ENCODE results near the gene AGT.

The AGT gene

DNA sequence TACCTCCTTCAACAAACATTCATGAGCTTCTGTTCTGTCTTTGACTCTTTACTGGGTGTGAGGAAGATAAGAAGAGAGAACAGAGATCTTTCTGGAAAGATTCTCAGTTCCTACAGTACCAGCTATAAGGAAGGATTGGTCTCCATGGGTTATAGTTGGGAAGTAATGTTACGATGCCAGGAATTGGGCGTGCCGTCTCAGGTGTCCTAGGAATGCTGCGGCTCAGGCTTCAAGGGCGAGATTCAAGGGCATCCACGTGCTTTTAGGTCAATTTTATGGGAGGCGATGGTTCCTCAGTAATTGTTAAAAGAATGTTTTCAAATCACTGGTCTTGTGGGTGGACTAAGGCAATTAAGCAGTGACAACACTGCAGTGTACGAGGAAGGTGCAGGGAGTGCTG lies 44.4 kb downstream of the AGT start:
- Histone ChIP-seq H2AK5ac (ENCODE audit: low read depth, low read length) (no peak overlapping the region), H2BK15ac (ENCODE audit: low read length) (no peak overlapping the region), H4K91ac (ENCODE audit: low read depth, low read length, poor library complexity) (no peak overlapping the region), H3K4me2 (ENCODE audit: insufficient read depth, low read length, poor library complexity, severe bottlenecking) (no peak overlapping the region), H2AFZ (ENCODE audit: low read length) (no peak overlapping the region), H2BK120ac (ENCODE audit: low read depth, low read length) (no peak overlapping the region), H3K4me3 (ENCODE audit: low read length in 2 of 2) (no peak overlapping the region), H3K27me3 (ENCODE audit: control insufficient read depth in 3 of 3, insufficient read depth in 3 of 3, low read depth in 1 of 3, low read length in 3 of 3) (no peaks in the 10 kb centered on the region), H3K27ac (replicated peaks; ENCODE audit: low read length) (no peak overlapping the region), H3K23ac (ENCODE audit: low read depth, low read length, poor library complexity) (no peak overlapping the region), H3K36me3 (replicated peaks in 1 of 2; ENCODE audit: control insufficient read depth in 2 of 2, insufficient read depth in 2 of 2, low read length in 2 of 2) (peaks cover 31 to 98% of the 10 kb centered on the region in 2 donors), H3K18ac (ENCODE audit: low read length) (no peak overlapping the region), H2BK5ac (ENCODE audit: low read length) (no peak overlapping the region), H4K8ac (ENCODE audit: low read depth, low read length) (no peak overlapping the region), H3K79me1 (ENCODE audit: low read depth, low read length) (no peaks in the 10 kb centered on the region), H2BK12ac (ENCODE audit: low read length) (no peak overlapping the region), H3K4ac (ENCODE audit: low read length) (no peak overlapping the region), H3K9me3 (replicated peaks in 1 of 2; ENCODE audit: control insufficient read depth in 2 of 2, insufficient read depth in 1 of 2, low read depth in 1 of 2, low read length in 2 of 2) (no peaks in the 10 kb centered on the region), H3K4me1 (ENCODE audit: control insufficient read depth in 2 of 2, insufficient read depth in 1 of 2, low read depth in 1 of 2, low read length in 2 of 2) (peaks cover 0 to 13% of the 10 kb centered on the region in 2 donors), H3K9ac (ENCODE audit: low read depth, low read length, poor library complexity) (no peak overlapping the region), H3K14ac (ENCODE audit: low read length) (no peak overlapping the region)
- no CpG with 5 or more reads among the region's 8 CpGs for WGBS, 2 donors (ENCODE audit: extremely low coverage in 2 of 2, insufficient read length in 2 of 2, insufficient replicate concordance in 1 of 2)
- DNase-seq (ENCODE audit: low spot score) = no peak

DNA sequence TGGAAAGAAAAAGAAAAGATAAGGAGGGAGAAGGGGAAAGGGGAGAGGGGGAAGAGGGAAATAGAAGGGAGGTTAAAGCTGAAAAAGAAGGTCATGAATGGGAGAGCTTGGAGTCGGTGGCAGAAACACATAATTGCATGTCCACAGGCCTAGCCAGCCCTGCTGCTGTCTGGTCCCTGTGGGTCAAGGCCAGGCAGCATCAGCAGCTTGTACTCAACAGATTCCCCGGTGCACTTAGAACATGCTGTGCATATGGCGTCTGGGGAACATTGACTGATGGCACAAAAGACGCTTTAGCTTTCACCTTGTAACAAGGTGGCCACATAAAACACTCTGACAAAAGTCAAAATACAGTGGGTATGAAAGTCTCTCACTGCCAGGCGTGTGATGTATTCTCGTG lies 45.7 kb downstream of the AGT start:
- no peak overlapping the region for H3K4me3 ChIP-seq (ENCODE audit: low read length in 2 of 2)
- no peak overlapping the region for H3K23ac ChIP-seq (ENCODE audit: low read depth, low read length, poor library complexity)
- H2BK120ac ChIP-seq (ENCODE audit: low read depth, low read length) = no peak overlapping the region
- peaks cover 0 to 13% of the 10 kb centered on the region in 2 donors for H3K4me1 ChIP-seq (ENCODE audit: control insufficient read depth in 2 of 2, insufficient read depth in 1 of 2, low read depth in 1 of 2, low read length in 2 of 2)
- no peak overlapping the region for H2BK15ac ChIP-seq (ENCODE audit: low read length)
- H2AFZ ChIP-seq (ENCODE audit: low read length) = no peak overlapping the region
- no peak overlapping the region for H3K14ac ChIP-seq (ENCODE audit: low read length)
- peaks cover 32 to 98% of the 10 kb centered on the region in 2 donors for H3K36me3 ChIP-seq (replicated peaks in 1 of 2; ENCODE audit: control insufficient read depth in 2 of 2, insufficient read depth in 2 of 2, low read length in 2 of 2)
- no peaks in the 10 kb centered on the region for H3K9me3 ChIP-seq (replicated peaks in 1 of 2; ENCODE audit: control insufficient read depth in 2 of 2, insufficient read depth in 1 of 2, low read depth in 1 of 2, low read length in 2 of 2)
- H2BK12ac ChIP-seq (ENCODE audit: low read length) = no peak overlapping the region
- no peak overlapping the region for H2BK5ac ChIP-seq (ENCODE audit: low read length)
- H4K8ac ChIP-seq (ENCODE audit: low read depth, low read length) = no peak overlapping the region
- no peak overlapping the region for H3K18ac ChIP-seq (ENCODE audit: low read length)
- no peak for DNase-seq (ENCODE audit: low spot score)
- no peak overlapping the region for H2AK5ac ChIP-seq (ENCODE audit: low read depth, low read length)
- H3K4ac ChIP-seq (ENCODE audit: low read length) = no peak overlapping the region
- no peaks in the 10 kb centered on the region for H3K27me3 ChIP-seq (ENCODE audit: control insufficient read depth in 3 of 3, insufficient read depth in 3 of 3, low read depth in 1 of 3, low read length in 3 of 3)
- no peaks in the 10 kb centered on the region for H3K79me1 ChIP-seq (ENCODE audit: low read depth, low read length)
- WGBS, 2 donors (ENCODE audit: extremely low coverage in 2 of 2, insufficient read length in 2 of 2, insufficient replicate concordance in 1 of 2) = no CpG with 5 or more reads among the region's 6 CpGs
- H3K4me2 ChIP-seq (ENCODE audit: insufficient read depth, low read length, poor library complexity, severe bottlenecking) = no peak overlapping the region
- H4K91ac ChIP-seq (ENCODE audit: low read depth, low read length, poor library complexity) = no peak overlapping the region
- H3K9ac ChIP-seq (ENCODE audit: low read depth, low read length, poor library complexity) = no peak overlapping the region
- H3K27ac ChIP-seq (replicated peaks; ENCODE audit: low read length) = no peak overlapping the region

DNA sequence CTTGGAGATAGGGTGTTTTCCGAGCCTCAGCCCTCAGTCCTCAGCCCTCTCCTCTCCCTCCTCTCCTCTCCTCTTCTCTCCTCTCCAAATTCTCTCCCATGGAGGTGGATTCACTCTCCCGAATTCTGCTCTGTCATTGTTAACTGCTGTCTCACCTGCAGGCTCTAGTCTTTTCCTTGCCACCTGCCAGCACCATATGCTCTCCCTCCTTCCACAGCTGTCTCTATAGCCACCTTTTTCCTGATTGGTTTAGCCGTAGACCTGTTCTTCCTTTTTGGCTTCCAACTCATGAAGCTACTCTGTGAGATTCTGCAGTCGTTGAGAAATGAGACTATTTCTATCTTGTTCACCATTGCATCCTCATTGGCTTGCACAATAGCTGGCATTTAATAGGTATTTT lies 51.9 kb downstream of the AGT start:
- Histone ChIP-seq H2BK12ac (ENCODE audit: low read length) (no peak overlapping the region), H2BK120ac (ENCODE audit: low read depth, low read length) (no peak overlapping the region), H2AFZ (ENCODE audit: low read length) (no peak overlapping the region), H3K4me1 (ENCODE audit: control insufficient read depth in 2 of 2, insufficient read depth in 1 of 2, low read depth in 1 of 2, low read length in 2 of 2) (peaks cover 0 to 13% of the 10 kb centered on the region in 2 donors), H4K91ac (ENCODE audit: low read depth, low read length, poor library complexity) (no peak overlapping the region), H3K9ac (ENCODE audit: low read depth, low read length, poor library complexity) (no peak overlapping the region), H3K4me3 (ENCODE audit: low read length in 2 of 2) (no peak overlapping the region), H2AK5ac (ENCODE audit: low read depth, low read length) (no peak overlapping the region), H3K23ac (ENCODE audit: low read depth, low read length, poor library complexity) (no peak overlapping the region), H3K4me2 (ENCODE audit: insufficient read depth, low read length, poor library complexity, severe bottlenecking) (no peak overlapping the region), H3K14ac (ENCODE audit: low read length) (no peak overlapping the region), H2BK5ac (ENCODE audit: low read length) (no peak overlapping the region), H3K4ac (ENCODE audit: low read length) (no peak overlapping the region), H3K36me3 (replicated peaks in 1 of 2; ENCODE audit: control insufficient read depth in 2 of 2, insufficient read depth in 2 of 2, low read length in 2 of 2) (peaks cover 19 to 83% of the 10 kb centered on the region in 2 donors), H3K27ac (replicated peaks; ENCODE audit: low read length) (no peak overlapping the region), H3K27me3 (ENCODE audit: control insufficient read depth in 3 of 3, insufficient read depth in 3 of 3, low read depth in 1 of 3, low read length in 3 of 3) (no peaks in the 10 kb centered on the region), H3K18ac (ENCODE audit: low read length) (no peak overlapping the region), H3K79me1 (ENCODE audit: low read depth, low read length) (no peaks in the 10 kb centered on the region), H2BK15ac (ENCODE audit: low read length) (no peak overlapping the region), H3K9me3 (replicated peaks in 1 of 2; ENCODE audit: control insufficient read depth in 2 of 2, insufficient read depth in 1 of 2, low read depth in 1 of 2, low read length in 2 of 2) (no peaks in the 10 kb centered on the region), H4K8ac (ENCODE audit: low read depth, low read length) (no peak overlapping the region)
- no peak for DNase-seq (ENCODE audit: low spot score)
- WGBS, 2 donors (ENCODE audit: extremely low coverage in 2 of 2, insufficient read length in 2 of 2, insufficient replicate concordance in 1 of 2) = no CpG with 5 or more reads among the region's 4 CpGs

DNA sequence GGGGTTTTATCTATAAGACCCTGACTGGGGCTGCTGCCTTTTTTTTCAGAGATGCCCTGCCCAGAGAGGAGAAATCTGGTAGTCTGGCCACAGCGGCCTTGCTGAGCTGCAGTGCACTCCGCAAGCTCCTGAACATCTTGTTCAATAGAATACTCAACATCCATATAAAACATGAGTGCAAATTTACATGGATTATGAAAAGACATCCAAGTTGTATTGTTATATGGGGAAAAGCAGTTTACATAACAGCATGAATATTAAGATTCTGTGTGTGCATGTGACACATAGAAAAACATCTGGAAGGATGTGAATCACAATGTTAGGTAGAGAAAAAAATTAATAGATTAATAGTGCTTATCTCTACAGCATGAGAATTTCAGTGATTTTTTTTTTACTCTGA lies 55.2 kb downstream of the AGT start:
- no peak overlapping the region for H2AFZ ChIP-seq (ENCODE audit: low read length)
- no peak for DNase-seq (ENCODE audit: low spot score)
- no peak overlapping the region for H3K4ac ChIP-seq (ENCODE audit: low read length)
- no peaks in the 10 kb centered on the region for H3K27me3 ChIP-seq (ENCODE audit: control insufficient read depth in 3 of 3, insufficient read depth in 3 of 3, low read depth in 1 of 3, low read length in 3 of 3)
- peaks cover 4 to 50% of the 10 kb centered on the region in 2 donors for H3K36me3 ChIP-seq (replicated peaks in 1 of 2; ENCODE audit: control insufficient read depth in 2 of 2, insufficient read depth in 2 of 2, low read length in 2 of 2)
- H3K9me3 ChIP-seq (replicated peaks in 1 of 2; ENCODE audit: control insufficient read depth in 2 of 2, insufficient read depth in 1 of 2, low read depth in 1 of 2, low read length in 2 of 2) = no peaks in the 10 kb centered on the region
- no peak overlapping the region for H3K9ac ChIP-seq (ENCODE audit: low read depth, low read length, poor library complexity)
- no peak overlapping the region for H2BK12ac ChIP-seq (ENCODE audit: low read length)
- H3K14ac ChIP-seq (ENCODE audit: low read length) = no peak overlapping the region
- no peaks in the 10 kb centered on the region for H3K4me1 ChIP-seq (ENCODE audit: control insufficient read depth in 2 of 2, insufficient read depth in 1 of 2, low read depth in 1 of 2, low read length in 2 of 2)
- H2BK15ac ChIP-seq (ENCODE audit: low read length) = no peak overlapping the region
- no peak overlapping the region for H2AK5ac ChIP-seq (ENCODE audit: low read depth, low read length)
- no peaks in the 10 kb centered on the region for H3K79me1 ChIP-seq (ENCODE audit: low read depth, low read length)
- no peak overlapping the region for H4K91ac ChIP-seq (ENCODE audit: low read depth, low read length, poor library complexity)
- no peak overlapping the region for H2BK5ac ChIP-seq (ENCODE audit: low read length)
- no CpG with 5 or more reads among the region's 2 CpGs for WGBS, 2 donors (ENCODE audit: extremely low coverage in 2 of 2, insufficient read length in 2 of 2, insufficient replicate concordance in 1 of 2)
- H3K4me2 ChIP-seq (ENCODE audit: insufficient read depth, low read length, poor library complexity, severe bottlenecking) = no peak overlapping the region
- H2BK120ac ChIP-seq (ENCODE audit: low read depth, low read length) = no peak overlapping the region
- no peak overlapping the region for H3K4me3 ChIP-seq (ENCODE audit: low read length in 2 of 2)
- no peak overlapping the region for H3K23ac ChIP-seq (ENCODE audit: low read depth, low read length, poor library complexity)
- no peak overlapping the region for H4K8ac ChIP-seq (ENCODE audit: low read depth, low read length)
- no peak overlapping the region for H3K27ac ChIP-seq (replicated peaks; ENCODE audit: low read length)
- no peak overlapping the region for H3K18ac ChIP-seq (ENCODE audit: low read length)

Data from neuronal stem cell (in vitro differentiated cells).